HEK293 (cell line): ENCODE data around the gene SLC37A4.

Source experiments
- FEZF1 ChIP-seq: fragments of 450-650 bp; formaldehyde crosslinking; IDR thresholded peaks from 2 replicates; pipeline ENCODE4 v1.5.1; 2016; ENCODE audit warnings: missing biosample characterization, missing genetic modification characterization
- GLI2 ChIP-seq: fragments of 450-650 bp; formaldehyde crosslinking; IDR thresholded peaks from 2 replicates; pipeline ENCODE4; 2017; ENCODE audit warnings: missing biosample characterization, missing genetic modification characterization, low read depth, borderline replicate concordance
- GLI4 ChIP-seq: fragments of 450-650 bp; formaldehyde crosslinking; IDR thresholded peaks from 2 replicates; pipeline ENCODE4 v1.5.1; 2016; ENCODE audit warnings: missing biosample characterization, missing genetic modification characterization
- KLF10 ChIP-seq: fragments of 450-650 bp; IDR thresholded peaks from 2 replicates; pipeline ENCODE4 v1.5.1; 2018; ENCODE audit warnings: missing biosample characterization, mild to moderate bottlenecking, missing genetic modification characterization
- KLF8 ChIP-seq: fragments of 450-650 bp; formaldehyde crosslinking; IDR thresholded peaks from 2 replicates; pipeline ENCODE4 v1.5.1; 2016; ENCODE audit warnings: missing biosample characterization, missing genetic modification characterization
- PRDM1 ChIP-seq: fragments of 450-650 bp; formaldehyde crosslinking; IDR thresholded peaks from 2 replicates; pipeline ENCODE4; 2016; ENCODE audit warnings: missing biosample characterization, missing genetic modification characterization
- TSHZ1 ChIP-seq: fragments of 450-650 bp; formaldehyde crosslinking; IDR thresholded peaks from 2 replicates; pipeline ENCODE4 v1.5.1; 2016; ENCODE audit warnings: missing biosample characterization, missing genetic modification characterization, borderline replicate concordance
- YY2 ChIP-seq: fragments of 450-650 bp; formaldehyde crosslinking; IDR thresholded peaks from 2 replicates; pipeline ENCODE4 v1.5.1; 2016; ENCODE audit warnings: missing biosample characterization, missing genetic modification characterization
- ZBTB20 ChIP-seq: fragments of 450-650 bp; formaldehyde crosslinking; IDR thresholded peaks from 2 replicates; pipeline ENCODE4 v1.5.1; 2016; ENCODE audit warnings: missing biosample characterization, missing genetic modification characterization
- ZFHX2 ChIP-seq: fragments of 450-650 bp; formaldehyde crosslinking; conservative IDR thresholded peaks from 2 replicates; pipeline ENCODE4 v1.5.1; 2016; ENCODE audit warnings: missing biosample characterization, missing genetic modification characterization
- ZFP3 ChIP-seq: fragments of 450-650 bp; formaldehyde crosslinking; IDR thresholded peaks from 2 replicates; pipeline ENCODE4 v1.5.1; 2016; ENCODE audit warnings: low read depth, missing biosample characterization, missing genetic modification characterization
- ZFP69B ChIP-seq: fragments of 450-650 bp; formaldehyde crosslinking; IDR thresholded peaks from 2 replicates; pipeline ENCODE4 v1.5.1; 2016; ENCODE audit warnings: missing biosample characterization, missing genetic modification characterization
- ZNF112 ChIP-seq: fragments of 450-650 bp; formaldehyde crosslinking; IDR thresholded peaks from 2 replicates; pipeline ENCODE4 v1.5.0; 2017; ENCODE audit warnings: missing biosample characterization, missing genetic modification characterization
- ZNF114 ChIP-seq: fragments of 450-650 bp; formaldehyde crosslinking; IDR thresholded peaks from 2 replicates; pipeline ENCODE4 v1.5.0; 2017; ENCODE audit warnings: missing biosample characterization, missing genetic modification characterization
- ZNF174 ChIP-seq: fragments of 450-650 bp; formaldehyde crosslinking; IDR thresholded peaks from 2 replicates; pipeline ENCODE4 v1.5.0; 2017; ENCODE audit warnings: missing biosample characterization, mild to moderate bottlenecking, missing genetic modification characterization
- ZNF184 ChIP-seq: fragments of 450-650 bp; IDR thresholded peaks from 2 replicates; pipeline ENCODE4 v1.5.1; 2018; ENCODE audit warnings: missing biosample characterization, mild to moderate bottlenecking, missing genetic modification characterization
- ZNF223 ChIP-seq: fragments of 450-650 bp; formaldehyde crosslinking; IDR thresholded peaks from 2 replicates; pipeline ENCODE4 v1.5.1; 2016; ENCODE audit warnings: missing biosample characterization, missing genetic modification characterization
- ZNF302 ChIP-seq: fragments of 450-650 bp; formaldehyde crosslinking; IDR thresholded peaks from 2 replicates; pipeline ENCODE4 v1.5.1; 2016; ENCODE audit warnings: missing biosample characterization, missing genetic modification characterization, low read depth
- ZNF311 ChIP-seq: fragments of 450-650 bp; formaldehyde crosslinking; IDR thresholded peaks from 2 replicates; pipeline ENCODE4 v1.5.1; 2017; ENCODE audit warnings: missing biosample characterization, missing genetic modification characterization, borderline replicate concordance
- ZNF37A ChIP-seq: fragments of 450-650 bp; IDR thresholded peaks from 2 replicates; pipeline ENCODE4 v1.5.1; 2018; ENCODE audit warnings: missing biosample characterization, missing genetic modification characterization
- ZNF555 ChIP-seq: fragments of 450-650 bp; formaldehyde crosslinking; conservative IDR thresholded peaks from 2 replicates; pipeline ENCODE4 v1.5.1; 2017; ENCODE audit warnings: missing biosample characterization, mild to moderate bottlenecking, missing genetic modification characterization, inconsistent platforms
- ZNF571 ChIP-seq: fragments of 450-650 bp; formaldehyde crosslinking; IDR thresholded peaks from 2 replicates; pipeline ENCODE4 v1.5.0; 2017; ENCODE audit warnings: missing biosample characterization, missing genetic modification characterization
- ZNF677 ChIP-seq: fragments of 450-650 bp; IDR thresholded peaks from 2 replicates; pipeline ENCODE4 v1.5.0; 2018; ENCODE audit warnings: missing biosample characterization, mild to moderate bottlenecking, missing genetic modification characterization, moderate library complexity
- ZNF701 ChIP-seq: fragments of 450-650 bp; formaldehyde crosslinking; IDR thresholded peaks from 2 replicates; pipeline ENCODE4 v1.5.1; 2016; ENCODE audit warnings: missing biosample characterization, missing genetic modification characterization
- ZNF76 ChIP-seq: fragments of 450-650 bp; formaldehyde crosslinking; IDR thresholded peaks from 2 replicates; pipeline ENCODE4; 2016; ENCODE audit warnings: low read depth, missing biosample characterization, missing genetic modification characterization, borderline replicate concordance
- ZNF792 ChIP-seq: fragments of 450-650 bp; formaldehyde crosslinking; IDR thresholded peaks from 2 replicates; pipeline ENCODE4 v1.5.1; 2016; ENCODE audit warnings: missing biosample characterization, missing genetic modification characterization
- ZSCAN16 ChIP-seq: fragments of 450-650 bp; formaldehyde crosslinking; IDR thresholded peaks from 2 replicates; pipeline ENCODE4 v1.5.1; 2016; ENCODE audit warnings: missing biosample characterization, missing genetic modification characterization
- ZSCAN30 ChIP-seq: fragments of 450-650 bp; IDR thresholded peaks from 2 replicates; pipeline ENCODE4 v1.5.1; 2018; ENCODE audit warnings: missing biosample characterization, mild to moderate bottlenecking, missing genetic modification characterization, moderate library complexity
- TF ChIP-seq, protein P1 (sequence below): fragments of 450-650 bp; formaldehyde crosslinking; IDR thresholded peaks from 2 replicates; pipeline ENCODE4 v1.5.1; 2016; ENCODE audit warnings: missing biosample characterization, missing genetic modification characterization
- TF ChIP-seq, protein P2 (sequence below): fragments of 450-650 bp; formaldehyde crosslinking; IDR thresholded peaks from 2 replicates; pipeline ENCODE4 v1.5.1; 2016; ENCODE audit warnings: missing biosample characterization, missing genetic modification characterization, low read depth
- TF ChIP-seq, protein P3 (sequence below): fragments of 450-650 bp; formaldehyde crosslinking; IDR thresholded peaks from 2 replicates; pipeline ENCODE4 v1.5.0; 2017; ENCODE audit warnings: missing biosample characterization, missing genetic modification characterization, borderline replicate concordance

Gene SLC37A4

DNA sequence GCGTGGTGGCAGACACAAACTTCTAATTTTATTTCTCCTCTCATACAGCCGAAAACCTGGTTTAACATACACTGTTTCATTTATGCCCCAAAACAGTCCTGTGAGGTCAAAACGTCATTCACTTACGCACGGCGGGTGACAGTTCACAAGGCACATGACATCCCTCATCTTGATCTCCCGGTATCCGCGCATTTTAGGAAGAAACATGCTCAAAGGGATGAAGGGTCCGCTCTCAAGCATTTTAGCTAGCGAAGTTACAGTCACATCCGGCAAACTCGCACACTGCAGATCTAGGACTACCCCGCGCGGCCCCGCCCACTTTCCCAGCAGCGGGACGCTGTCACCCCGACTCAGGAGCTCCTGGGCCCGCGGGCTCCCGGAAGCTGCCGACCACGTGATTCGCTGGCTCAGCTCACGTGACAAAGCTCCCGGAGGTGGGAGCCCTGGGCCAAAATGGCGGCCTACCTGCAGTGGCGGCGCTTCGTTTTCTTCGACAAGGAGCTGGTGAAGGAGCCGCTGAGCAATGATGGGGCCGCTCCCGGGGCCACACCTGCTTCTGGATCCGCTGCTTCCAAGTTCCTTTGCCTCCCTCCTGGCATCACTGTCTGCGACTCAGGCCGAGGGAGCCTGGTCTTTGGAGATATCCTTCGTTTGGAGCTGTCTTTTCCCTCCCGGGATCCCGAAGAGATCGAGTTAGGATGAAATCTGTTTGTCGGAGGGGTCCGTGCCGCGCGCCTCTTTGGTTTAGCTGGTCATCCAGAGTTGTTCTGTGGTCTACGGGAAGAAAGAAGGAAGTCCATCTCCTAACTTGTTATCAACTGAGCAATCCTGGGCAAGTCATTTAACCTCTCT lies 36.9 kb upstream of the SLC37A4 start, which contains the start of gene VPS11 (continued):
- TF ChIP-seq ZNF571 = no peak
- TF ChIP-seq ZFP3 = no peak
- no peak for TF ChIP-seq GLI2 (tag by site-specific recombination)
- TF ChIP-seq ZNF174 (tag by site-specific recombination) = no peak
- no peak for TF ChIP-seq ZNF223
- peak; percentile 90 for TF ChIP-seq YY2
- TF ChIP-seq, protein P1, sequence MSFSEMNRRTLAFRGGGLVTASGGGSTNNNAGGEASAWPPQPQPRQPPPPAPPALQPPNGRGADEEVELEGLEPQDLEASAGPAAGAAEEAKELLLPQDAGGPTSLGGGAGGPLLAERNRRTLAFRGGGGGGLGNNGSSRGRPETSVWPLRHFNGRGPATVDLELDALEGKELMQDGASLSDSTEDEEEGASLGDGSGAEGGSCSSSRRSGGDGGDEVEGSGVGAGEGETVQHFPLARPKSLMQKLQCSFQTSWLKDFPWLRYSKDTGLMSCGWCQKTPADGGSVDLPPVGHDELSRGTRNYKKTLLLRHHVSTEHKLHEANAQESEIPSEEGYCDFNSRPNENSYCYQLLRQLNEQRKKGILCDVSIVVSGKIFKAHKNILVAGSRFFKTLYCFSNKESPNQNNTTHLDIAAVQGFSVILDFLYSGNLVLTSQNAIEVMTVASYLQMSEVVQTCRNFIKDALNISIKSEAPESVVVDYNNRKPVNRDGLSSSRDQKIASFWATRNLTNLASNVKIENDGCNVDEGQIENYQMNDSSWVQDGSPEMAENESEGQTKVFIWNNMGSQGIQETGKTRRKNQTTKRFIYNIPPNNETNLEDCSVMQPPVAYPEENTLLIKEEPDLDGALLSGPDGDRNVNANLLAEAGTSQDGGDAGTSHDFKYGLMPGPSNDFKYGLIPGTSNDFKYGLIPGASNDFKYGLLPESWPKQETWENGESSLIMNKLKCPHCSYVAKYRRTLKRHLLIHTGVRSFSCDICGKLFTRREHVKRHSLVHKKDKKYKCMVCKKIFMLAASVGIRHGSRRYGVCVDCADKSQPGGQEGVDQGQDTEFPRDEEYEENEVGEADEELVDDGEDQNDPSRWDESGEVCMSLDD = peak; percentile 53; the same call in 1 of the 2 replicates
- TF ChIP-seq ZNF76 (tag by site-specific recombination) = peak; percentile 61; the same call in 1 of the 2 replicates
- TF ChIP-seq ZNF677 (tag by site-specific recombination) = no peak
- TF ChIP-seq, protein P2, sequence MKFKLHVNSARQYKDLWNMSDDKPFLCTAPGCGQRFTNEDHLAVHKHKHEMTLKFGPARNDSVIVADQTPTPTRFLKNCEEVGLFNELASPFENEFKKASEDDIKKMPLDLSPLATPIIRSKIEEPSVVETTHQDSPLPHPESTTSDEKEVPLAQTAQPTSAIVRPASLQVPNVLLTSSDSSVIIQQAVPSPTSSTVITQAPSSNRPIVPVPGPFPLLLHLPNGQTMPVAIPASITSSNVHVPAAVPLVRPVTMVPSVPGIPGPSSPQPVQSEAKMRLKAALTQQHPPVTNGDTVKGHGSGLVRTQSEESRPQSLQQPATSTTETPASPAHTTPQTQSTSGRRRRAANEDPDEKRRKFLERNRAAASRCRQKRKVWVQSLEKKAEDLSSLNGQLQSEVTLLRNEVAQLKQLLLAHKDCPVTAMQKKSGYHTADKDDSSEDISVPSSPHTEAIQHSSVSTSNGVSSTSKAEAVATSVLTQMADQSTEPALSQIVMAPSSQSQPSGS = no peak
- TF ChIP-seq ZNF555 (tag by site-specific recombination) = no peak
- TF ChIP-seq TSHZ1 (tag by site-specific recombination) = no peak
- TF ChIP-seq, protein P3, sequence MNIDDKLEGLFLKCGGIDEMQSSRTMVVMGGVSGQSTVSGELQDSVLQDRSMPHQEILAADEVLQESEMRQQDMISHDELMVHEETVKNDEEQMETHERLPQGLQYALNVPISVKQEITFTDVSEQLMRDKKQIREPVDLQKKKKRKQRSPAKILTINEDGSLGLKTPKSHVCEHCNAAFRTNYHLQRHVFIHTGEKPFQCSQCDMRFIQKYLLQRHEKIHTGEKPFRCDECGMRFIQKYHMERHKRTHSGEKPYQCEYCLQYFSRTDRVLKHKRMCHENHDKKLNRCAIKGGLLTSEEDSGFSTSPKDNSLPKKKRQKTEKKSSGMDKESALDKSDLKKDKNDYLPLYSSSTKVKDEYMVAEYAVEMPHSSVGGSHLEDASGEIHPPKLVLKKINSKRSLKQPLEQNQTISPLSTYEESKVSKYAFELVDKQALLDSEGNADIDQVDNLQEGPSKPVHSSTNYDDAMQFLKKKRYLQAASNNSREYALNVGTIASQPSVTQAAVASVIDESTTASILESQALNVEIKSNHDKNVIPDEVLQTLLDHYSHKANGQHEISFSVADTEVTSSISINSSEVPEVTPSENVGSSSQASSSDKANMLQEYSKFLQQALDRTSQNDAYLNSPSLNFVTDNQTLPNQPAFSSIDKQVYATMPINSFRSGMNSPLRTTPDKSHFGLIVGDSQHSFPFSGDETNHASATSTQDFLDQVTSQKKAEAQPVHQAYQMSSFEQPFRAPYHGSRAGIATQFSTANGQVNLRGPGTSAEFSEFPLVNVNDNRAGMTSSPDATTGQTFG = no peak
- TF ChIP-seq KLF10 (tag by site-specific recombination) = peak; percentile 69; the same call in 1 of the 2 replicates
- TF ChIP-seq ZBTB20 (tag by site-specific recombination) = peak; percentile 57; the same call in 1 of the 2 replicates
- TF ChIP-seq ZNF302 (tag by site-specific recombination) = no peak
- no peak for TF ChIP-seq ZSCAN16 (tag by site-specific recombination)
- no peak for TF ChIP-seq ZNF37A (tag by site-specific recombination)
- TF ChIP-seq ZSCAN30 (tag by site-specific recombination) = no peak
- 0 out of 2 replicates have a peak, but pooled peaks have one; percentile 40 for TF ChIP-seq KLF8
- TF ChIP-seq PRDM1 (tag by site-specific recombination) = no peak
- TF ChIP-seq ZFP69B (tag by site-specific recombination) = peak; percentile 19; the same call in 1 of the 2 replicates
- TF ChIP-seq ZNF311 (tag by site-specific recombination) = no peak
- TF ChIP-seq FEZF1 = no peak
- no peak for TF ChIP-seq ZNF114
- TF ChIP-seq ZNF701 (tag by site-specific recombination) = no peak
- 0 out of 2 replicates have a peak, but pooled peaks have one; percentile 24 for TF ChIP-seq ZFHX2
- no peak for TF ChIP-seq ZNF792 (tag by site-specific recombination)
- TF ChIP-seq ZNF112 (tag by site-specific recombination) = no peak
- no peak for TF ChIP-seq GLI4 (tag by site-specific recombination)
- no peak for TF ChIP-seq ZNF184 (tag by site-specific recombination)
